Activated T-cell treated with anti-CD3 and anti-CD28 coated beads, Interleukin-2, amount 50 U/mL, for 4 hours (primary cell): ENCODE data around the gene DMBX1. TPM values are rescaled to one million over a fixed set of nuclear protein-coding genes. Genes with fewer than 3 reads are reported as not detected.

ENCODE experiments used
- total RNA-seq, 3 donors: library from RNA; stranded (reverse); gene quantifications; one replicate each; pipeline ENCODE4 v1.2.1, GENCODE V29; 2021

Gene DMBX1
- total RNA-seq, 3 donors from 2014 or later, result not detected

Other genes with a start within 250 kb of the DMBX1 start
- gene RAD54L, start 242.1 kb upstream of the DMBX1 start, total RNA-seq, result 10 to 100 TPM; 24.5 to 32.8 (median 28.6) TPM
- gene LRRC41, start 186.2 kb upstream of the DMBX1 start, total RNA-seq, result 10 to 100 TPM; 43.0 to 47.7 (median 45.8) TPM
- gene UQCRH, start 186.1 kb upstream of the DMBX1 start, total RNA-seq, result 100 to 1,000 TPM; 283 to 366 (median 338) TPM
- 10 to 100 TPM; 42.2 to 44.1 (median 44.0) TPM for gene NSUN4, start 149.0 kb upstream of the DMBX1 start, total RNA-seq
- 10 to 100 TPM in 1 of 3 donors, 1 to 10 TPM in 2; 7.5 to 10.4 (median 8.4) TPM for gene FAAH, start 95.5 kb upstream of the DMBX1 start, total RNA-seq
- gene KNCN, start 61.8 kb downstream of the DMBX1 start, total RNA-seq, result not detected
- gene MKNK1, start 114.4 kb downstream of the DMBX1 start, total RNA-seq, result 10 to 100 TPM; 21.1 to 26.1 (median 21.6) TPM
- 10 to 100 TPM in 2 of 3 donors, 1 to 10 TPM in 1; 8.3 to 11.9 (median 11.0) TPM for gene MOB3C, start 127.0 kb downstream of the DMBX1 start, total RNA-seq
- gene ATPAF1, start 178.5 kb downstream of the DMBX1 start, total RNA-seq, result 10 to 100 TPM; 35.7 to 42.5 (median 39.3) TPM
- not detected for gene TEX38, start 182.0 kb downstream of the DMBX1 start, total RNA-seq
- 10 to 100 TPM; 46.8 to 48.6 (median 48.4) TPM for gene EFCAB14, start 229.3 kb downstream of the DMBX1 start, total RNA-seq